ENCODE results near the gene PRR5L.

DNA sequence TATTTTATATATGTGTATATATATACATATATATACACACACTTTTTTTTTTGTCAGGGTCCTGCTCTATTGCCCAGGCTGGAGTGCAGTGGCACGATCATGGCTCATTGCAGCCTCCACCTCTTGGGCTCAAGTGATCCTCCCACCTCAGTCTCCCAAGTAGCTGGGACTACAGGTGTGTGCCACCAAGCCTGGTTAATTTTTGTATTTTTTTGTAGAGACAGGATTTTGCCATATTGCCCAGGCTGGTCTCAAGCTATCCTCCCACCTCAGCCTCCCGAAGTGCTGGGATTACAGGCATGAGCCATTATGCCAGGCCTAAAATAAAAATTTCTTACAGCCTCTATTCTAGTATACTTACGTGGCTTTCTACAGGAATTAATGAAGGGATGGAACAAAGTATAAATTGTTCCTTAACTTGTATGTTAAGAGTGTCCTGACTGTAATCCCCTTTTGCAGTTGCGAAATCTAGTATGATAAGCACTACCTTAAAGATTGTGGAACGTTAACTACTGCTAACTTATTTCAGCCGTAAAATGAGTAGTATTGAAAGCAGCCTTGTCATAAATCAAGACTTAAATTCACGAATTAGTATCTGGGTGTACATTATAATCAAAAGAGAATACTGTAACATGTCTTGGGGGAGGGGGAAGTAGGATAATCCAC is 211.9 kb downstream of the PRR5L start:
- no peak for TF ChIP-seq POLR2A (IDR thresholded peaks at IDR 0.05; ENCODE audit: low read length)
- TF ChIP-seq GATA1 (IDR thresholded peaks at IDR 0.05; ENCODE audit: low read depth, low read length): no peak

Data from erythroblast (primary cell).